Activated naive CD4-positive, alpha-beta T cell treated with anti-CD3 and anti-CD28 coated beads for 36 hours (primary cell): ENCODE results near the gene CFAP74. TPM values are rescaled to one million over a fixed set of nuclear protein-coding genes. Genes with fewer than 3 reads are reported as not detected.
"Not testable (repeated sequence)": the region's sequence is repeated elsewhere in the genome, so short reads cannot be mapped to it uniquely, and the experiment has no call there.

ENCODE experiments used
- CTCF ChIA-PET: fragments of 350-600 bp; sonication (Branson Sonifier 250); formaldehyde crosslinking; loops from one replicate; lab custom pipeline; 2021; ENCODE audit warnings: antibody characterized with exemption; lab: Charles Lee
- DNase-seq: peaks from one replicate; pipeline ENCODE4 v3.0.0-alpha.2; 2020
- H3K27ac Mint-ChIP-seq: one replicate; pipeline ENCODE4 v1.8.0; 2021; ENCODE audit warnings: mild to moderate bottlenecking, mixed read lengths
- H3K27me3 Mint-ChIP-seq: one replicate; pipeline ENCODE4 v1.8.0; 2021; ENCODE audit warnings: low read depth, mixed read lengths
- H3K36me3 Mint-ChIP-seq: one replicate; pipeline ENCODE4 v1.8.0; 2021; ENCODE audit warnings: low read depth, mixed read lengths
- H3K4me1 Mint-ChIP-seq: one replicate; pipeline ENCODE4 v1.8.0; 2021; ENCODE audit warnings: low read depth, mixed read lengths
- H3K4me3 Mint-ChIP-seq: one replicate; pipeline ENCODE4 v1.8.0; 2021; ENCODE audit warnings: mild to moderate bottlenecking, moderate library complexity, mixed read lengths
- H3K9me3 Mint-ChIP-seq: one replicate; pipeline ENCODE4 v1.8.0; 2021; ENCODE audit warnings: mixed read lengths
- intact Hi-C: fragments of 100-400 bp; cut with micrococcal nuclease; formaldehyde crosslinking; loops from one replicate; pipeline ENCODE4 v1.15.1; 2023
- total RNA-seq, 2 experiments: library from RNA; stranded (reverse); gene quantifications; one replicate each; pipeline ENCODE4 v1.2.3, GENCODE V29; 2021

The CFAP74 gene
- total RNA-seq, 2 experiments from 2014 or later: not detected

- CTCF ChIA-PET: no interaction called here
- Mint-ChIP-seq H3K27ac (no peak overlapping the region), H3K4me1 (peaks cover 30% of the 10 kb centered on the region), H3K36me3 (peaks cover 1% of the 10 kb centered on the region), H3K9me3 (no peaks in the 10 kb centered on the region), H3K27me3 (peaks cover 5% of the 10 kb centered on the region), H3K4me3 (no peak overlapping the region)
- no peak for DNase-seq
- intact Hi-C loops: loop anchor here (5.0 kb wide), 2 partner anchors 67 to 382 kb away; partner anchors contain the start of gene ATAD3A
Observed at GRCh38 chr1:1893997-1894353, 109.6 kb downstream of the CFAP74 start.

- DNase-seq: no peak
- CTCF ChIA-PET: no interaction called here
- Mint-ChIP-seq H3K27ac (no peak overlapping the region), H3K36me3 (peaks cover 1% of the 10 kb centered on the region), H3K4me1 (peaks cover 35% of the 10 kb centered on the region), H3K27me3 (peaks cover 5% of the 10 kb centered on the region), H3K9me3 (no peaks in the 10 kb centered on the region), H3K4me3 (no peak overlapping the region)
- intact Hi-C loops: loop anchor here (5.0 kb wide), 2 partner anchors 66 to 381 kb away; partner anchors contain the start of gene ATAD3A
Observed at GRCh38 chr1:1893291-1893985, 110.1 kb downstream of the CFAP74 start.

GRCh38 chr1:1892763-1893120 is 110.8 kb downstream of the CFAP74 start:
- Mint-ChIP-seq H3K27ac (peak overlapping the region; percentile 86), H3K4me1 (peaks cover 42% of the 10 kb centered on the region), H3K27me3 (peaks cover 5% of the 10 kb centered on the region), H3K36me3 (peaks cover 5% of the 10 kb centered on the region), H3K9me3 (no peaks in the 10 kb centered on the region), H3K4me3 (peak overlapping the region; percentile 74)
- CTCF ChIA-PET: no interaction called here
- intact Hi-C loops: loop anchor here (5.0 kb wide), 2 partner anchors 65 to 380 kb away; partner anchors contain the start of gene ATAD3A
- DNase-seq: no peak

GRCh38 chr1:1892079-1892762 is 111.4 kb downstream of the CFAP74 start:
- CTCF ChIA-PET: no interaction called here
- intact Hi-C loops: loop anchor here (5.0 kb wide), 2 partner anchors 65 to 380 kb away; partner anchors contain the start of gene ATAD3A
- H3K27ac Mint-ChIP-seq: peak overlapping the region; percentile 86
- H3K4me3 Mint-ChIP-seq: peak overlapping the region; percentile 74
- H3K27me3 Mint-ChIP-seq: peaks cover 5% of the 10 kb centered on the region
- no peak for DNase-seq
- peaks cover 46% of the 10 kb centered on the region for H3K4me1 Mint-ChIP-seq
- H3K9me3 Mint-ChIP-seq: no peaks in the 10 kb centered on the region
- peaks cover 5% of the 10 kb centered on the region for H3K36me3 Mint-ChIP-seq

- peaks cover 50% of the 10 kb centered on the region for H3K4me1 Mint-ChIP-seq
- peaks cover 5% of the 10 kb centered on the region for H3K27me3 Mint-ChIP-seq
- intact Hi-C loops: loop anchor here (1.0 to 5.0 kb wide), 4 partner anchors 18 to 379 kb away; partner anchors contain the start of genes ATAD3A and NADK
- peak overlapping the region; percentile 86 for H3K27ac Mint-ChIP-seq
- peak overlapping the region; percentile 74 for H3K4me3 Mint-ChIP-seq
- DNase-seq: peak; percentile 62
- H3K9me3 Mint-ChIP-seq: no peaks in the 10 kb centered on the region
- H3K36me3 Mint-ChIP-seq: peaks cover 5% of the 10 kb centered on the region
- CTCF ChIA-PET: no interaction called here
Observed at GRCh38 chr1:1891349-1892078, 112.1 kb downstream of the CFAP74 start.

GRCh38 chr1:1890506-1891348 is 112.9 kb downstream of the CFAP74 start, which contains the start of gene GNB1:
Gene GNB1 (minus strand): TSS chr1:1891087. CDS start chr1:1825453, 65,634 bp downstream.
- intact Hi-C loops: loop anchor here (1.0 to 5.0 kb wide), 4 partner anchors 19 to 378 kb away; partner anchors contain the start of genes ATAD3A and NADK
- H3K27ac Mint-ChIP-seq: peak within 1 kb of the TSS; percentile 86
- H3K36me3 Mint-ChIP-seq: peaks cover 5% of the 10 kb centered on the region
- peaks cover 56% of the 10 kb centered on the region for H3K4me1 Mint-ChIP-seq
- H3K9me3 Mint-ChIP-seq: no peaks in the 10 kb centered on the region
- H3K4me3 Mint-ChIP-seq: peak within 1 kb of the TSS; percentile 81
- CTCF ChIA-PET: no interaction called here
- peaks cover under 1% of the 10 kb centered on the region for H3K27me3 Mint-ChIP-seq
- peak; percentile 79 for DNase-seq

GRCh38 chr1:1889847-1890505 is 113.6 kb downstream of the CFAP74 start:
- H3K9me3 Mint-ChIP-seq: no peaks in the 10 kb centered on the region

GRCh38 chr1:1889090-1889750 is 114.4 kb downstream of the CFAP74 start:
- no peaks in the 10 kb centered on the region for H3K9me3 Mint-ChIP-seq
- DNase-seq: no peak
- H3K4me3 Mint-ChIP-seq: peak overlapping the region; percentile 81
- peaks cover 5% of the 10 kb centered on the region for H3K36me3 Mint-ChIP-seq
- H3K4me1 Mint-ChIP-seq: peaks cover 49% of the 10 kb centered on the region
- peak overlapping the region; percentile 81 for H3K27ac Mint-ChIP-seq
- H3K27me3 Mint-ChIP-seq: no peaks in the 10 kb centered on the region
- CTCF ChIA-PET: interaction anchor here (1.3 kb wide), 1 partner anchor 17 kb away, joined by 4 read pairs; no protein-coding TSS in a partner anchor
- intact Hi-C loops: loop anchor here (5.0 kb wide), 1 partner anchor 47 kb away; no protein-coding TSS in a partner anchor

More at GRCh38 chr1:1889847-1890505, 113.6 kb downstream of the CFAP74 start:
- Mint-ChIP-seq H3K4me3 (peak overlapping the region; percentile 81), H3K27ac (peak overlapping the region; percentile 81), H3K27me3 (no peaks in the 10 kb centered on the region), H3K4me1 (peaks cover 54% of the 10 kb centered on the region), H3K36me3 (peaks cover 5% of the 10 kb centered on the region)
- intact Hi-C loops: loop anchor here (5.0 kb wide), 3 partner anchors 48 to 378 kb away; partner anchors contain the start of gene ATAD3A
- DNase-seq: peak; percentile 44
- CTCF ChIA-PET: no interaction called here

GRCh38 chr1:1883890-1884289 is 119.7 kb downstream of the CFAP74 start:
- H3K27ac Mint-ChIP-seq, H3K4me3 Mint-ChIP-seq, intact Hi-C loops, DNase-seq, H3K27me3 Mint-ChIP-seq, H3K36me3 Mint-ChIP-seq, H3K9me3 Mint-ChIP-seq: not testable (repeated sequence)
- H3K4me1 Mint-ChIP-seq: peaks cover 66% of the 10 kb centered on the region
- CTCF ChIA-PET: interaction anchor here (0.9 to 1.2 kb wide), 2 partner anchors 15 to 31 kb away, joined by 3 to 5 read pairs; no protein-coding TSS in a partner anchor

- Mint-ChIP-seq H3K27ac (peak overlapping the region; percentile 60), H3K4me3 (no peak overlapping the region), H3K36me3 (peaks cover 13% of the 10 kb centered on the region), H3K4me1 (peaks cover 66% of the 10 kb centered on the region), H3K9me3 (no peaks in the 10 kb centered on the region), H3K27me3 (no peaks in the 10 kb centered on the region)
- no peak for DNase-seq
- CTCF ChIA-PET: interaction anchor here (0.9 to 1.1 kb wide), 3 partner anchors 16 to 60 kb away, joined by 3 read pairs; no protein-coding TSS in a partner anchor
- intact Hi-C loops: no loop called here
Observed at GRCh38 chr1:1883092-1883873, 120.3 kb downstream of the CFAP74 start.
